ENCODE data around the gene PROZ. TPM values are rescaled to one million over a fixed set of nuclear protein-coding genes. Genes with fewer than 3 reads are reported as not detected.

The PROZ gene
- total RNA-seq, 1 donor from 2014 or later = not detected

DNA sequence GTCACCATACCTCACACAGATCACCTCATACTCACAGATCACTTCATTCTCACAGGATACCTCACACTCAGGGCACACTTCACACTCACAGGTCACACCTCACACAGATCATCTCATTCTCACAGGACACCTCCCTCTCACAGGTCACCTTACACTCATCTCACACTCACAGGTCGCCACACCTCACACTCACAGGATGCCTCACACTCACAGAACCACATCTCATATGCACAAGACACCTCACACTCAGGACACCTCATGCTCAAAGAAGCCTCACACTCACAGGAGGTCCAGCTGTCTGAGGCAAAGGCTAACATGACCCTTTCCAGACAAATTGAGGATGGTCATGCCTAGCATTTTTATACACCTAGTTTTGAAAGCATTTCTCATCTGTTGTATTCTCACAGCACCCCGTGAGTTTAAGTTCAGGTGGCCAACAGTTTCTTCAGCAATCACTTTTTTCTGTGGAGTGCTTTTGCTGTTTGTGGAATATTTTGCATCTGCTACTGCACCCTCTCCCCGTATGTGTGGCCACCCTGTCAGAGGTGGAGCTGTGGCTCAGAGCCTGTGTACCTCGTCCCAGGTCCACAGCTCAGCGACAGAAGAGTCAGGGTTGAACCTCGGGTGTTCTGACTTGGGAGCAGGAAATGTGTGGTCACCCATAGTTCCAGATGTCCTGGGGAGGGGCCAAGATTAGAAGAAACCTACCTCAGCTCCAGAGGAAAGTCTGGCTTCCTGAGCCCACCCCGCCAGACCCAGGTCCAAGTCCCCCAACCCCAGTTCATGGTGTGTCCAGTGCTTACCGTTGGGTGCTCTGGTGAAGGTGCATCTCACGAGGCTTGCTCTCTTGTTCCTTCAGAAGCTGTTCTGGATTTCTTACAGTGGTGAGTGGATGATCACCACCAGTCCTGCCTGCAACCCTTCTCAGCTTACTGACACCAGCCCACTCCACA, 45.3 kb upstream of the PROZ start:
- Mint-ChIP-seq H3K27me3 (ENCODE audit: low read depth) (no peaks in the 10 kb centered on the region), H3K4me3 (ENCODE audit: unreplicated experiment) (no peak overlapping the region), H3K9me3 (ENCODE audit: low read depth) (no peaks in the 10 kb centered on the region), H3K27ac (ENCODE audit: unreplicated experiment) (no peak overlapping the region), H3K4me1 (ENCODE audit: low read depth) (peaks cover 4% of the 10 kb centered on the region), H3K36me3 (ENCODE audit: low read depth) (no peaks in the 10 kb centered on the region)
- TF ChIP-seq, protein P1, sequence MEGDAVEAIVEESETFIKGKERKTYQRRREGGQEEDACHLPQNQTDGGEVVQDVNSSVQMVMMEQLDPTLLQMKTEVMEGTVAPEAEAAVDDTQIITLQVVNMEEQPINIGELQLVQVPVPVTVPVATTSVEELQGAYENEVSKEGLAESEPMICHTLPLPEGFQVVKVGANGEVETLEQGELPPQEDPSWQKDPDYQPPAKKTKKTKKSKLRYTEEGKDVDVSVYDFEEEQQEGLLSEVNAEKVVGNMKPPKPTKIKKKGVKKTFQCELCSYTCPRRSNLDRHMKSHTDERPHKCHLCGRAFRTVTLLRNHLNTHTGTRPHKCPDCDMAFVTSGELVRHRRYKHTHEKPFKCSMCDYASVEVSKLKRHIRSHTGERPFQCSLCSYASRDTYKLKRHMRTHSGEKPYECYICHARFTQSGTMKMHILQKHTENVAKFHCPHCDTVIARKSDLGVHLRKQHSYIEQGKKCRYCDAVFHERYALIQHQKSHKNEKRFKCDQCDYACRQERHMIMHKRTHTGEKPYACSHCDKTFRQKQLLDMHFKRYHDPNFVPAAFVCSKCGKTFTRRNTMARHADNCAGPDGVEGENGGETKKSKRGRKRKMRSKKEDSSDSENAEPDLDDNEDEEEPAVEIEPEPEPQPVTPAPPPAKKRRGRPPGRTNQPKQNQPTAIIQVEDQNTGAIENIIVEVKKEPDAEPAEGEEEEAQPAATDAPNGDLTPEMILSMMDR (IDR thresholded peaks at IDR 0.05) = no peak
- DNase-seq (ENCODE audit: low spot score) = no peak

- TF ChIP-seq, protein P1 (IDR thresholded peaks at IDR 0.05) = no peak
- no peak for DNase-seq (ENCODE audit: low spot score)
- Mint-ChIP-seq H3K4me3 (ENCODE audit: unreplicated experiment) (no peak overlapping the region), H3K36me3 (ENCODE audit: low read depth) (no peaks in the 10 kb centered on the region), H3K27ac (ENCODE audit: unreplicated experiment) (no peak overlapping the region), H3K9me3 (ENCODE audit: low read depth) (no peaks in the 10 kb centered on the region), H3K4me1 (ENCODE audit: low read depth) (peaks cover 4% of the 10 kb centered on the region), H3K27me3 (ENCODE audit: low read depth) (no peaks in the 10 kb centered on the region)
Measured at GRCh38 chr13:113113846-113114271, 44.6 kb upstream of the PROZ start.

DNA sequence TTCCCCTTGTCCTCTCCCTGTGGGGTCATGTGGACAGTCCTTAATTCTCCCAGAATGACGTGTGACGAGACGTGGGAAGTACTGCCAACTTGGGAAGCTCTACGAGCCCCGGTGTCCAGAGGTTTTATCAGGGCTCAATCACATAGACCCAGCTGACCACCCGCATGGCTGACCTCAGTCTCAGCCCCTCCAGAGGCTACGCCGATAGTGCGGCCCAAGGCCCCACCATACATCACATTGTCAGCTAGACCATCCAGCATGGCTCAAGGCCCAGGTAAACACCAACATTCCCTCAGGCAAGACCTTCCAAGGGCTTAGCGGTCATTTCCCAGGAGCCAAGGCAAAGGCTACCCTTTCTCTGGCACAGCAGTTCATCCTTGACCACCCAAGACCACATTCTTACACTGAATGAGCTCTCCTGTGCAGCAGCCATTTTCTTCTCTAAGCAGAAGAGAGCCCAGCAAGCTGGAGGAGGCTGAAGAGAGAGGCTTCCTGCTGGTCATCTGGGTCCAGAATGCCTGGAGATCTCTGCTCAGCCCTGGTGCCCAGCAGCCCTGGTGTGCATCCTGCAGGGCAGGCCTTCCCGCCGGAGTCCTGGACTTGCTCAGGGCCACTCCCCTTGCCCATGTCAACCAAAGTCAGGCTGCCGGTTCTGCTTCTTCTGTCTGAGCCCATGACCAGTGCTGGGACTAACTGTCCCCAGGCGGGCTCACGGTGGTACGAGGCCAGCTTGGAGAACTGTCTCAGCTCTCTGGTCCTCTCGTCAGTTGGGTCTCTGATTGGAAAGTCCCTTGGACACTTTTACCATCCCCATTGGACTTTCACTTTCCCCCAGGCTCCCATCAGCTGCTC, 43.7 kb upstream of the PROZ start:
- H3K4me3 Mint-ChIP-seq (ENCODE audit: unreplicated experiment) = no peak overlapping the region
- no peak overlapping the region for H3K27ac Mint-ChIP-seq (ENCODE audit: unreplicated experiment)
- peak; percentile 81 for DNase-seq (ENCODE audit: low spot score)
- peaks cover 1% of the 10 kb centered on the region for H3K27me3 Mint-ChIP-seq (ENCODE audit: low read depth)
- H3K9me3 Mint-ChIP-seq (ENCODE audit: low read depth) = no peaks in the 10 kb centered on the region
- TF ChIP-seq, protein P1 (IDR thresholded peaks at IDR 0.05) = no peak
- H3K36me3 Mint-ChIP-seq (ENCODE audit: low read depth) = no peaks in the 10 kb centered on the region
- peaks cover 4% of the 10 kb centered on the region for H3K4me1 Mint-ChIP-seq (ENCODE audit: low read depth)

- DNase-seq (ENCODE audit: low spot score) = peak; percentile 90
Measured at GRCh38 chr13:113115363-113116205, 42.9 kb upstream of the PROZ start.

More at GRCh38 chr13:113115363-113116205, 42.9 kb upstream of the PROZ start:
- TF ChIP-seq, protein P1 (IDR thresholded peaks at IDR 0.05) = no peak
- Mint-ChIP-seq H3K9me3 (ENCODE audit: low read depth) (no peaks in the 10 kb centered on the region), H3K4me1 (ENCODE audit: low read depth) (peaks cover 4% of the 10 kb centered on the region), H3K27me3 (ENCODE audit: low read depth) (peaks cover 3% of the 10 kb centered on the region), H3K4me3 (ENCODE audit: unreplicated experiment) (no peak overlapping the region), H3K36me3 (ENCODE audit: low read depth) (no peaks in the 10 kb centered on the region), H3K27ac (ENCODE audit: unreplicated experiment) (no peak overlapping the region)
